A673 (cell line): ENCODE measurements around the gene TRAF3IP1. TPM values are rescaled to one million over a fixed set of nuclear protein-coding genes. Genes with fewer than 3 reads are reported as not detected.

Source experiments
- BruUV-seq: library from RNA; stranded (reverse); fragments of 400-500 nt; replicated peaks from 2 replicates; lab custom pipeline; 2021; lab: Mats Ljungman, UMichigan
- CTCF ChIA-PET: fragments of 300-600 bp; sonication (Branson Sonifier 250); formaldehyde crosslinking; loops from one replicate; lab custom pipeline; 2022; ENCODE audit warnings: antibody characterized with exemption; lab: Charles Lee
- POLR2A ChIA-PET: fragments of 300-600 bp; sonication (Branson Sonifier 250); formaldehyde crosslinking; loops from one replicate; lab custom pipeline; 2022; ENCODE audit warnings: antibody characterized with exemption; ENCODE audit not compliant: low non-redundant PET; lab: Charles Lee
- DNase-seq: peaks from one replicate; pipeline ENCODE4 v3.0.0-alpha.2; 2015; ENCODE audit warnings: low spot score
- H3K27ac ChIP-seq: fragments of 200-600 bp; sonication (generic); 2 replicates; pipeline ENCODE4 v1.5.1; 2016; ENCODE audit warnings: mixed run types, low read depth, mild to moderate bottlenecking, mixed read lengths, antibody characterized with exemption, low read length; ENCODE audit not compliant: poor library complexity, severe bottlenecking
- H3K27me3 ChIP-seq: fragments of 200-600 bp; sonication (generic); replicated peaks from 2 replicates; pipeline ENCODE4 v1.6.1; 2017; ENCODE audit warnings: mixed run types, low read depth, mild to moderate bottlenecking, mixed read lengths, antibody characterized with exemption, low read length; ENCODE audit not compliant: insufficient read depth, poor library complexity
- H3K36me3 ChIP-seq: fragments of 200-600 bp; sonication (generic); 2 replicates; pipeline ENCODE4 v1.6.1; 2016; ENCODE audit warnings: mixed run types, mild to moderate bottlenecking, mixed read lengths, antibody characterized with exemption, low read length; ENCODE audit not compliant: insufficient read depth, poor library complexity, severe bottlenecking
- H3K4me1 ChIP-seq: fragments of 200-600 bp; sonication (generic); 2 replicates; pipeline ENCODE4 v1.6.1; 2017; ENCODE audit warnings: mixed run types, mild to moderate bottlenecking, mixed read lengths, antibody characterized with exemption, low read length; ENCODE audit not compliant: insufficient read depth, poor library complexity, severe bottlenecking
- H3K4me3 ChIP-seq: fragments of 200-600 bp; sonication (generic); 2 replicates; pipeline ENCODE4 v1.5.1; 2016; ENCODE audit warnings: low read depth, mixed run types, mild to moderate bottlenecking, mixed read lengths, low read length; ENCODE audit not compliant: poor library complexity, severe bottlenecking
- H3K9me3 ChIP-seq: fragments of 200-600 bp; sonication (generic); 2 replicates; pipeline ENCODE4 v1.6.1; 2016; ENCODE audit warnings: mixed run types, low read depth, mild to moderate bottlenecking, mixed read lengths, antibody characterized with exemption, low read length; ENCODE audit not compliant: poor library complexity, severe bottlenecking
- CTCF ChIP-seq: fragments of 300-800, 200-600 bp; sonication (generic); conservative IDR thresholded peaks from 2 replicates; pipeline ENCODE4 v1.5.1; 2017; ENCODE audit warnings: low read depth, mild to moderate bottlenecking, antibody characterized with exemption, low read length, moderate library complexity, mixed read lengths
- EZH2 ChIP-seq: fragments of 200-600 bp; sonication (generic); IDR thresholded peaks from 2 replicates; pipeline ENCODE4 v1.6.1; 2017; ENCODE audit warnings: borderline replicate concordance, low read depth, mild to moderate bottlenecking, mixed read lengths, antibody characterized with exemption, low read length; ENCODE audit not compliant: poor library complexity, severe bottlenecking
- intact Hi-C: fragments of 100-400 bp; cut with micrococcal nuclease; formaldehyde crosslinking; loops from one replicate; pipeline ENCODE4 v1.10.0; 2022; ENCODE audit not compliant: unreplicated experiment
- total RNA-seq: library from RNA; stranded (reverse); gene quantifications from 2 replicates; pipeline ENCODE4 v1.2.3, GENCODE V29; 2021

The TRAF3IP1 gene
- total RNA-seq, 1 experiment from 2014 or later: 23.0 TPM

GRCh38 chr2:238299803-238300202 lies 20.5 kb upstream of the TRAF3IP1 start:
- CTCF ChIA-PET: no interaction called here
- Histone ChIP-seq H3K4me3 (no peak overlapping the region), H3K4me1 (no peaks in the 10 kb centered on the region), H3K36me3 (no peaks in the 10 kb centered on the region), H3K27me3 (no peaks in the 10 kb centered on the region), H3K27ac (no peak overlapping the region), H3K9me3 (no peaks in the 10 kb centered on the region)
- POLR2A ChIA-PET: no interaction called here
- intact Hi-C loops: no loop called here
- no TSS peak for BruUV-seq
- no peak for TF ChIP-seq EZH2
- no peak for TF ChIP-seq CTCF
- DNase-seq: no peak

GRCh38 chr2:238302087-238302486 lies 18.2 kb upstream of the TRAF3IP1 start:
- Histone ChIP-seq H3K27ac (no peak overlapping the region), H3K4me3 (no peak overlapping the region), H3K4me1 (no peaks in the 10 kb centered on the region), H3K36me3 (no peaks in the 10 kb centered on the region), H3K27me3 (no peaks in the 10 kb centered on the region), H3K9me3 (no peaks in the 10 kb centered on the region)
- BruUV-seq: no TSS peak
- ChIA-PET POLR2A (interaction anchor here (0.7 kb wide), 1 partner anchor 373 kb away, joined by 12 read pairs; no protein-coding TSS in a partner anchor), CTCF (no interaction called here)
- DNase-seq: no peak
- intact Hi-C loops: no loop called here
- no peak for TF ChIP-seq CTCF
- no peak for TF ChIP-seq EZH2

GRCh38 chr2:238302751-238303150 lies 17.6 kb upstream of the TRAF3IP1 start:
- no peaks in the 10 kb centered on the region for H3K9me3 ChIP-seq
- no peak overlapping the region for H3K27ac ChIP-seq
- no peak for DNase-seq
- intact Hi-C loops: no loop called here
- no peaks in the 10 kb centered on the region for H3K4me1 ChIP-seq
- no peaks in the 10 kb centered on the region for H3K27me3 ChIP-seq
- TF ChIP-seq EZH2 (no peak), CTCF (no peak)
- ChIA-PET POLR2A (interaction anchor here (0.7 kb wide), 1 partner anchor 372 kb away, joined by 12 read pairs; no protein-coding TSS in a partner anchor), CTCF (no interaction called here)
- no peaks in the 10 kb centered on the region for H3K36me3 ChIP-seq
- BruUV-seq: no TSS peak
- H3K4me3 ChIP-seq: no peak overlapping the region
